ENCODE results near the gene GTF2IRD1. TPM values are rescaled to one million over a fixed set of nuclear protein-coding genes. Genes with fewer than 3 reads are reported as not detected.

GTF2IRD1 gene
- total RNA-seq, 4 donors from 2014 or later = 6.0 to 12.7 (median 10.2) TPM

DNA sequence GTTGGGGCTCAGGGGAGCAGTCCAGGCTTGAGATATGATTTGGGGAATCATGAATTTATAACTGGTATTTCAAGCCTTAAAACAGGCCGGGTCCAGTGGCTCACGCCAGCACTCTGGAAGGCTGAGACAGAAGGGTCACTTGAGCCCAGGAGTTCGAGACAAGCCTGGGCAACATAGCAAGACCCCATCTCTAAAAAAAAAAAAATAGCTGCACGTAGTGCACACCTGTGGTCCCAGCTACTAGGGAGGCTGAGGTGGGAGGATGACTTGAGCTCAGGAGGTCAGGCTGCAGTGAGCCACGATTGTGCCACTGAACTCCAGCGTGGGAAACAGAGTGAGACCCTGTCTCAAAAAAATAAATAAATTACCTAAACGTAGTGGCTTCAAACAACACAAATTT is 122.1 kb downstream of the GTF2IRD1 start:
- TF ChIP-seq, protein P1, sequence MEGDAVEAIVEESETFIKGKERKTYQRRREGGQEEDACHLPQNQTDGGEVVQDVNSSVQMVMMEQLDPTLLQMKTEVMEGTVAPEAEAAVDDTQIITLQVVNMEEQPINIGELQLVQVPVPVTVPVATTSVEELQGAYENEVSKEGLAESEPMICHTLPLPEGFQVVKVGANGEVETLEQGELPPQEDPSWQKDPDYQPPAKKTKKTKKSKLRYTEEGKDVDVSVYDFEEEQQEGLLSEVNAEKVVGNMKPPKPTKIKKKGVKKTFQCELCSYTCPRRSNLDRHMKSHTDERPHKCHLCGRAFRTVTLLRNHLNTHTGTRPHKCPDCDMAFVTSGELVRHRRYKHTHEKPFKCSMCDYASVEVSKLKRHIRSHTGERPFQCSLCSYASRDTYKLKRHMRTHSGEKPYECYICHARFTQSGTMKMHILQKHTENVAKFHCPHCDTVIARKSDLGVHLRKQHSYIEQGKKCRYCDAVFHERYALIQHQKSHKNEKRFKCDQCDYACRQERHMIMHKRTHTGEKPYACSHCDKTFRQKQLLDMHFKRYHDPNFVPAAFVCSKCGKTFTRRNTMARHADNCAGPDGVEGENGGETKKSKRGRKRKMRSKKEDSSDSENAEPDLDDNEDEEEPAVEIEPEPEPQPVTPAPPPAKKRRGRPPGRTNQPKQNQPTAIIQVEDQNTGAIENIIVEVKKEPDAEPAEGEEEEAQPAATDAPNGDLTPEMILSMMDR (IDR thresholded peaks at IDR 0.05; ENCODE audit: low read depth) = no peak

- TF ChIP-seq, protein P1 (IDR thresholded peaks at IDR 0.05; ENCODE audit: low read depth) = no peak
Measured at GRCh38 chr7:74579800-74580685, 126.3 kb downstream of the GTF2IRD1 start.

DNA sequence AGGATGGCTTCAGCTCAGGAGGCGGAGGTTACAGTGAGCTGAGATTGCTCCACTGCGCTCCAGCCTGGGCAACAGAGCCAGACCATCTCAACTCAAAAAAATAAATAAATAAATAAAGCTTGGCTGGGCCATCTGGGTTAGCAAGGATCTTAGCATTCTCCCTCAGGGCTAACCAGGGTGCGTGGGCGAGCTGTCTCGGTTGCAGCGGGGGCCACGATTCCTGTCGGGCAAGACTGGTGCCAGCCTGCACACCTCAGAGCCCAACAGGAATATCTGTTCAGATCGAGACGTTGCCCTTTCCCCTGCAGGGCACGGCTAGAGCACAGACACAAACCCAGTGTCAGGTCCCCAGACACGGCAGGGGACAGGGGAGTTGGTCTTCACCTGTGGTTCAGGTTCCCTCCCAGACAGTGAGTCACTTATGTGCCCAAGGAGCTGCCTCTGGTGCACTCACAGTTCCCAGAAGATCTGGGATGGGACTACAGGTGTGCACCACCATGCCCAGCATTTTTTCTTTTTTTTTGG is 128.3 kb downstream of the GTF2IRD1 start:
- TF ChIP-seq, protein P1 (IDR thresholded peaks at IDR 0.05; ENCODE audit: low read depth) = no peak

DNA sequence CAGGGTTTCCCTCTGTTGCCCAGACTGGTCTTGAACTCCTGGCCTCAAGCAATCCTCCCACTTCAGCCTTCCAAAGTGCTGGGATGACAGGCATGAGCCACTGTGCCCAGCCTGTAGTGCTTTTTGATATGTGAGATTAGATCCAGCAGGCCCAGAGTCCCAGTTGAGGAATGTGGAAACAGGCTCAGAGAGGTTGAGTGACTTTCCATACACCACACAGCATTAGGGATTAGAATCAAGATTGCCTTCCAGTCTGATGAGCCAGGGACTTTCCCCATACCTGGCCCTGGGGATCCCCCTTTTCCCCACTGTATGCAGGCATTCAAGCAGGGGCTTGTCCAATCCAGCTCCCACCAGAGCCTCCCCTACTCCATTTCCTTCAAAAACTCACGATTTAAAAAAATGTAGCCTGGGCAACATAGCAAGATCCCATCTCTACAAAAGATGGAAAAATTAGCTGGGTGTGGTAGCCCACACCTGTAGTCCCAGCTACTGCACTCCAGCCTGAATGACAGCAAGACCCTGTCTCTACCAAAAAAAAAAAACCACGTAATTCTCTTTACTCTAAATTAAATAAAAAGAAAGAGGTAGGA is 128.8 kb downstream of the GTF2IRD1 start:
- TF ChIP-seq, protein P1 (IDR thresholded peaks at IDR 0.05; ENCODE audit: low read depth) = no peak

GRCh38 chr7:74583630-74584029 is 129.9 kb downstream of the GTF2IRD1 start:
- TF ChIP-seq, protein P1 (IDR thresholded peaks at IDR 0.05; ENCODE audit: low read depth) = no peak

DNA sequence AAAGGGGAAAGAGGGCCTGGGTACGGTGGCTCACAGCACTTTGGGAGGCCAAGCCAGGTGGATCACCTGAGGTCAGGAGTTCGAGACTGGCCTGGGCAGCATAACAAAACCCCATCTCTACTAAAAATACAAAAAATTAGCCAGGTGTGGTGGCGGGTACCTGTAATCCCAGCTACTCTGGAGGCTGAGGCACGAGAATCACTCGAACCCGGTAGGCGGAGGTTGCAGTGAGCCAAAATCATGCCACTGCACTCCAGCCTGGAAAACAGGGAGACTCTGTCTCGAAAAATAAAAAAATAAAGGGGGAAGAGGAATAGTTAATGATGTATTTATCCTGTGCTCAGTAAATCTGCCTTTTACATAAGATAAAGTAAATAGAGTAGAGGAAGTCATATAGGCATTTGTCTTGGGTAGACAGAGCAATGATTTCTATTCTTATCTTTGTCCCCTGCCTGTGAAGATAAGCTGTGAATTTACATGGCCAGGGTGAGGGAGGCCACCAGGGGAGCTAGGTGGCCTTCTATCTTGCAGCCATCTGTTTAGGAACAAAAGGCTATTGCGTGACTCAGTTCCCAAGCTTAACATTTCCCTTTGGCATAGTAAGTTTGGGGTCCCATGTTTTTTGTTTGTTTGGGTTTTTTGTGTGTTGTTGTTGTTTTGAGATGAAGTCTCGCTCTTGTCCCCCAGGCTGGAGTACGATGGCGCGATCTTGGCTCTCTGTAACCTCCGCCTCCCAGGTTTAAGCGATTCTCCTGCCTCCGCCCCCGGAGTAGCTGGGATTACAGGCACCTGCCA is 130.7 kb downstream of the GTF2IRD1 start:
- TF ChIP-seq, protein P1 (IDR thresholded peaks at IDR 0.05; ENCODE audit: low read depth) = no peak
